Measurements from ENCODE around the gene SEC14L1. TPM values are rescaled to one million over a fixed set of nuclear protein-coding genes. Genes with fewer than 3 reads are reported as not detected.

SEC14L1 gene
- total RNA-seq, 1 experiment from 2014 or later, result 279 TPM

DNA sequence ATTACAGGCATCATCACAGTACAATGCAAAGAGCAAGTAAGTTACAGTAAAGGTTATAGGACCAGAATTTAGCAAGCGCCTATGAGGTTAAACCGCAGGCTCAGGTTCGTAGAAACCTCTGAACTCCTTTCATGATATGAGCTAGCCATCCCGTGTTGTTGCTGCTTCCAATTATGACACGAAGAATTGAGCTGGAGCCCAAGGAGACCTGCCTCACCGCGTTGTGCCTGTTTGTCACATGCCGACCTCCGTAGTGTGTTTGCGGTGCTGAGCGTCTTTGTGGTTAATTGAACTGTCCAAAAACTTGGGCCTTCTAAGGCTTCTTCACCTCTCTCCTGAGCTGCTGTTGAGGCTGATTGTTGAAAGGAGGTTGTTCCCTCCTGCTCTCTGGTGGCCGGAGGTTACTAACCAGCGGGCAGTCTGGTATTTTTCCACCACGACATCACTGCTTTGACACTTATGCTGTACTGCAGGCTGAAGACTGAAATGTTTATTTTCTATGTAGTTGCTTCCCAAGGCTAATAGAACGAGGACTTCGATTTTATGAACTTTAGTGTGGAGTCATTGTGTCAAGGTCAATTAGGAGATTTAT, 67.5 kb downstream of the SEC14L1 start:
- TF ChIP-seq SIN3A (IDR thresholded peaks at IDR 0.05; ENCODE audit: borderline replicate concordance, insufficient read depth, low read depth, low read length) (no peak), TCF7L2 (IDR thresholded peaks at IDR 0.05; ENCODE audit: low read depth, low read length) (no peak), POLR2AphosphoS5 (IDR thresholded peaks at IDR 0.05; ENCODE audit: low read depth, low read length) (no peak)
- TF ChIP-seq, protein P1, sequence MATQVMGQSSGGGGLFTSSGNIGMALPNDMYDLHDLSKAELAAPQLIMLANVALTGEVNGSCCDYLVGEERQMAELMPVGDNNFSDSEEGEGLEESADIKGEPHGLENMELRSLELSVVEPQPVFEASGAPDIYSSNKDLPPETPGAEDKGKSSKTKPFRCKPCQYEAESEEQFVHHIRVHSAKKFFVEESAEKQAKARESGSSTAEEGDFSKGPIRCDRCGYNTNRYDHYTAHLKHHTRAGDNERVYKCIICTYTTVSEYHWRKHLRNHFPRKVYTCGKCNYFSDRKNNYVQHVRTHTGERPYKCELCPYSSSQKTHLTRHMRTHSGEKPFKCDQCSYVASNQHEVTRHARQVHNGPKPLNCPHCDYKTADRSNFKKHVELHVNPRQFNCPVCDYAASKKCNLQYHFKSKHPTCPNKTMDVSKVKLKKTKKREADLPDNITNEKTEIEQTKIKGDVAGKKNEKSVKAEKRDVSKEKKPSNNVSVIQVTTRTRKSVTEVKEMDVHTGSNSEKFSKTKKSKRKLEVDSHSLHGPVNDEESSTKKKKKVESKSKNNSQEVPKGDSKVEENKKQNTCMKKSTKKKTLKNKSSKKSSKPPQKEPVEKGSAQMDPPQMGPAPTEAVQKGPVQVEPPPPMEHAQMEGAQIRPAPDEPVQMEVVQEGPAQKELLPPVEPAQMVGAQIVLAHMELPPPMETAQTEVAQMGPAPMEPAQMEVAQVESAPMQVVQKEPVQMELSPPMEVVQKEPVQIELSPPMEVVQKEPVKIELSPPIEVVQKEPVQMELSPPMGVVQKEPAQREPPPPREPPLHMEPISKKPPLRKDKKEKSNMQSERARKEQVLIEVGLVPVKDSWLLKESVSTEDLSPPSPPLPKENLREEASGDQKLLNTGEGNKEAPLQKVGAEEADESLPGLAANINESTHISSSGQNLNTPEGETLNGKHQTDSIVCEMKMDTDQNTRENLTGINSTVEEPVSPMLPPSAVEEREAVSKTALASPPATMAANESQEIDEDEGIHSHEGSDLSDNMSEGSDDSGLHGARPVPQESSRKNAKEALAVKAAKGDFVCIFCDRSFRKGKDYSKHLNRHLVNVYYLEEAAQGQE (IDR thresholded peaks at IDR 0.05; ENCODE audit: insufficient read depth in 1 of 2, low read depth in 2 of 2, low read length in 1 of 2), result no peak
- TF ChIP-seq, protein P2, sequence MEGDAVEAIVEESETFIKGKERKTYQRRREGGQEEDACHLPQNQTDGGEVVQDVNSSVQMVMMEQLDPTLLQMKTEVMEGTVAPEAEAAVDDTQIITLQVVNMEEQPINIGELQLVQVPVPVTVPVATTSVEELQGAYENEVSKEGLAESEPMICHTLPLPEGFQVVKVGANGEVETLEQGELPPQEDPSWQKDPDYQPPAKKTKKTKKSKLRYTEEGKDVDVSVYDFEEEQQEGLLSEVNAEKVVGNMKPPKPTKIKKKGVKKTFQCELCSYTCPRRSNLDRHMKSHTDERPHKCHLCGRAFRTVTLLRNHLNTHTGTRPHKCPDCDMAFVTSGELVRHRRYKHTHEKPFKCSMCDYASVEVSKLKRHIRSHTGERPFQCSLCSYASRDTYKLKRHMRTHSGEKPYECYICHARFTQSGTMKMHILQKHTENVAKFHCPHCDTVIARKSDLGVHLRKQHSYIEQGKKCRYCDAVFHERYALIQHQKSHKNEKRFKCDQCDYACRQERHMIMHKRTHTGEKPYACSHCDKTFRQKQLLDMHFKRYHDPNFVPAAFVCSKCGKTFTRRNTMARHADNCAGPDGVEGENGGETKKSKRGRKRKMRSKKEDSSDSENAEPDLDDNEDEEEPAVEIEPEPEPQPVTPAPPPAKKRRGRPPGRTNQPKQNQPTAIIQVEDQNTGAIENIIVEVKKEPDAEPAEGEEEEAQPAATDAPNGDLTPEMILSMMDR (IDR thresholded peaks at IDR 0.05), result no peak
- no TSS peak for BruUV-seq (replicated peaks)
- Histone ChIP-seq H3K4me1 (ENCODE audit: control insufficient read depth, insufficient read depth, low read length) (peaks cover 8% of the 10 kb centered on the region), H3K9me3 (ENCODE audit: control insufficient read depth, insufficient read depth, low read depth, low read length) (no peaks in the 10 kb centered on the region), H3K4me3 (ENCODE audit: low read depth in 2 of 2, low read length in 2 of 2) (no peak overlapping the region), H3K36me3 (ENCODE audit: control insufficient read depth, insufficient read depth, low read length) (peaks cover 45% of the 10 kb centered on the region), H3K27ac (ENCODE audit: low read length) (peak overlapping the region; percentile 25; the same call in 1 of the 2 replicates), H3K27me3 (ENCODE audit: control insufficient read depth, insufficient read depth, low read length) (no peaks in the 10 kb centered on the region)
- in situ Hi-C loops (cut with HindIII; ENCODE audit: low pct_unique_long_range_greater_than_20kb, low sequenced_read_pairs) (no loop called here), intact Hi-C loops (cut with micrococcal nuclease; ENCODE audit: unreplicated experiment) (no loop called here)
- ChIA-PET POLR2A (no interaction called here), CTCF (interaction anchor here (0.6 kb wide), 1 partner anchor 42 kb away, joined by 4 read pairs; no protein-coding TSS in a partner anchor)
- ATAC-seq (peak; percentile 51; the same call in 1 of the 2 replicates), DNase-seq (ENCODE audit: low read depth, low spot score) (no peak)

DNA sequence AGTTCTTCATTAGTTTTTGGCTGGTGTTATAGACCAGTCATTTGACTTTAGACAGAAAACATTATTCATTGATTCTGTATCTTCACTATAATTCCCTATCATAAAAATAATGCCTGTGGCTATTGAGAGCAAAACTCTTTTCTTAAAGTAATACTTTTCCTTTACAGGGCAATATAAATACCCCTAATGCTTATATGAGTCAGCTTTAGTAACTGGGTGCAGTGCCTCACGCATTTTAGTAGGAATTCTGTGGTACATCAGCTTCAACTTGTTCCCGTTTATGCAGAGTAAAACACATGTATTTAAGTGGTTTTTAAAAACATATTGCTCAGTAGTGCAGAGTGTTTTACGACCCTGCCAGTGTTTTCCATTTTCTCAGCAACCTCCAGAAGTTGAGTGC, 68.1 kb downstream of the SEC14L1 start:
- H3K27ac ChIP-seq (ENCODE audit: low read length), result no peak overlapping the region; the same call in 1 of the 2 replicates
- POLR2A ChIA-PET, result no interaction called here

More for the DNA sequence above, 68.1 kb downstream of the SEC14L1 start:
- CTCF ChIA-PET, result interaction anchor here (0.6 kb wide), 1 partner anchor 42 kb away, joined by 4 read pairs; no protein-coding TSS in a partner anchor
- in situ Hi-C loops (cut with HindIII; ENCODE audit: low pct_unique_long_range_greater_than_20kb, low sequenced_read_pairs) (no loop called here), intact Hi-C loops (cut with micrococcal nuclease; ENCODE audit: unreplicated experiment) (no loop called here)
- peaks cover 48% of the 10 kb centered on the region for H3K36me3 ChIP-seq (ENCODE audit: control insufficient read depth, insufficient read depth, low read length)
- TF ChIP-seq, protein P1 (IDR thresholded peaks at IDR 0.05; ENCODE audit: insufficient read depth in 1 of 2, low read depth in 2 of 2, low read length in 1 of 2), result no peak
- TF ChIP-seq POLR2AphosphoS5 (IDR thresholded peaks at IDR 0.05; ENCODE audit: low read depth, low read length) (no peak), TCF7L2 (IDR thresholded peaks at IDR 0.05; ENCODE audit: low read depth, low read length) (no peak), SIN3A (IDR thresholded peaks at IDR 0.05; ENCODE audit: borderline replicate concordance, insufficient read depth, low read depth, low read length) (no peak)
- TF ChIP-seq, protein P2 (IDR thresholded peaks at IDR 0.05), result no peak
- H3K4me1 ChIP-seq (ENCODE audit: control insufficient read depth, insufficient read depth, low read length), result peaks cover 8% of the 10 kb centered on the region
- no peak for DNase-seq (ENCODE audit: low read depth, low spot score)
- no peaks in the 10 kb centered on the region for H3K27me3 ChIP-seq (ENCODE audit: control insufficient read depth, insufficient read depth, low read length)
- BruUV-seq (replicated peaks), result no TSS peak
- no peaks in the 10 kb centered on the region for H3K9me3 ChIP-seq (ENCODE audit: control insufficient read depth, insufficient read depth, low read depth, low read length)
- no peak for ATAC-seq
- H3K4me3 ChIP-seq (ENCODE audit: low read depth in 2 of 2, low read length in 2 of 2), result no peak overlapping the region
